Right lobe of liver (tissue), 4 donors: ENCODE measurements around the gene KLHL17.

Source experiments
- CTCF ChIP-seq, 4 donors: fragments of 200-600 bp in 3 of 4; fragments of 450-650 bp in 1 of 4; IDR thresholded peaks; one replicate each; pipeline versions ENCODE4 v1.5.1 to v1.8.0; 2016 to 2022; ENCODE audit warnings: antibody characterized with exemption in 4 of 4, mild to moderate bottlenecking in 2 of 4
- POLR2A ChIP-seq: fragments of 450-650 bp; IDR thresholded peaks from one replicate; pipeline ENCODE4 v1.6.1; 2017; ENCODE audit warnings: antibody characterized with exemption, mild to moderate bottlenecking
- donor health status: DM: no; HTN: no; CAD: no.
- donor health status: DM: no; HTN: no; CAD: no.
- donor health status: DM: no; HTN: yes; CAD: no.

GRCh38 chr1:913491-914130 is 46.8 kb upstream of the KLHL17 start:
- TF ChIP-seq POLR2A (no peak), CTCF (IDR thresholded peaks at IDR 0.05) (no peak)
